ENCODE data around the gene CRLF2.
A peak's percentile ranks its signal among the peaks of the same experiment; 100 is the strongest.
"Not testable (repeated sequence)": the region's sequence is repeated elsewhere in the genome, so short reads cannot be mapped to it uniquely, and the experiment has no call there.

Gene CRLF2

GRCh38 chrX:1212532-1212931, at the start of gene CRLF2:
Gene CRLF2, minus strand, starts transcription at chrX:1212649. Its CDS starts 15 bp downstream, at chrX:1212634.
- no peak for DNase-seq

- not testable (repeated sequence) for DNase-seq
Measured at GRCh38 chrX:1261771-1262170, 49.3 kb upstream of the CRLF2 start.

GRCh38 chrX:1261285-1261684, 48.8 kb upstream of the CRLF2 start:
- DNase-seq = no peak

- no peak for DNase-seq
Measured at GRCh38 chrX:1252861-1253260, 40.4 kb upstream of the CRLF2 start.

DNA sequence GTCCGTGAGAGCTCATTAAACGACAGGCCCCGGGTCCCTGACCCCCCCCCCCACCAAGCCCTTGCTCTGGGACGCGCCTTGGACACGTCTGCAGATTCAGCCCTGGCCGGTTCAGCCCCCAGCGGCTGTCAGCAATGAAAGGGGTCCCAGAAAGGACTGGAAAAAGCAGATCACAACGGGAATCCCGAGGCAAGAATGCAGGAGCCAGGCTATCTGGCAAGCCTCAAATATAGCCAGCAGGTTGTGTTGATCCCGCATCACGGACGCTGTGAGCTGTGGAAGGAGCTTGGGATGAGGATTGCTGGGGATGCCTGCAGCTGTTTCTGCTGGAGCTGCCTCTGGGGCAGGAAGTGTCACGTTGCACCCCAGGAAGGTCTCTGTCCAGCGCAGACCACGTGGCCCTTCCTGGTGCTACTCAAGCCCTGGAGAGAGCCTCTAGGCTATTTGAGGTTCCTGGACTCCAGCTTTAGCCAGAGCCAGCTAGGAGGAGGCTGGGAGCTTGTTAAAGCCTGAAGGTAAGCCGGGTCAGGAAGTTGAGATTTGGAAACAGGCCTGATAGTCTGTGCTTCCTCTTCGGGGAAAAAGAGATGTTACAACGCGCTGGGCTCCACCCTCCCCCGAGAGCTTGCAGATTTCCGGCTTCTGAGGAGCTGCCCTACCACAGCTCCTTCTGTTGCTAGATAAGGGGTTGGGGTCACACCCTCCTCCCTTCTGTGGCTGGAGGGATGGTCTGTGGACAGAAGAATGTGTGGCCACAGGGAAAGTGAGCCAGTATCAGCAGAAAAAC, 36.8 kb upstream of the CRLF2 start:
- DNase-seq = no peak

DNA sequence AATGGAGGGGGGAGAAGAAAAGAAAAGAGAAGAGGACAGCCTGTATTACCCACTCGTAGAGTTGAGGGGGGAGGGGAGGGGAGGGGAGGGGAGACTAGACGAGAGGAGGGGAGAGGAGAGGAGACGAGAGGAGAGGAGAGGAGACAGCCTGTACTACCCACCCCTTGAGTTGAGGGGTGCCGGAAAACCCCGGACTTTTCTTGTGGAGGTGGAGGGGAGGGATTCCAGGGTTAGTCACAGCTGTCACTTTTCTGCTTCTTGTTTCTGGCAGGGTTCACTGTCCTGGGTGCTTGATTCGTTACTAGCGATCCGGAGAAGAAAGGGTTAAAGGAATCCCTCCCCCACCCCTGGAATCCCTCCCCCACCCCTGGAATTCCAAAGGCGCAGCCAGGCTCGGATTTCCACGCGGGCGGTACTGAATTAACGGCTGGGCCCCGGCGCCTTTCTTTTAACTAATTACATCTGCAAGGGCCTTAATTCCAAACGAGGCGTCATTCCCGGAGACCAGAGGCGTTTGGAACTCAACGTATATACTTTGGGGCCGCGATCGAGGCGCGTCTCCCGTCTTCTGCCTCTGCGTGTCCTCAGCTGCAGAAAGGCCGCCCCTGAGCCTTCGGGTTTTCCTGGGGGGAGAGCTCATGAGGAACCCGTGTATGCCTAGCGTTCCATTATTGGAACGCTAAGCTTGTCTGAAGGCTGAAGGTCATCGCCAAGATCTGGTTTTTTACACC, 36.0 kb upstream of the CRLF2 start:
- no peak for DNase-seq

GRCh38 chrX:1246816-1247215, 34.4 kb upstream of the CRLF2 start:
- DNase-seq = peak; percentile 33

- DNase-seq = no peak
Measured at GRCh38 chrX:1244164-1245076, 32.0 kb upstream of the CRLF2 start.

DNA sequence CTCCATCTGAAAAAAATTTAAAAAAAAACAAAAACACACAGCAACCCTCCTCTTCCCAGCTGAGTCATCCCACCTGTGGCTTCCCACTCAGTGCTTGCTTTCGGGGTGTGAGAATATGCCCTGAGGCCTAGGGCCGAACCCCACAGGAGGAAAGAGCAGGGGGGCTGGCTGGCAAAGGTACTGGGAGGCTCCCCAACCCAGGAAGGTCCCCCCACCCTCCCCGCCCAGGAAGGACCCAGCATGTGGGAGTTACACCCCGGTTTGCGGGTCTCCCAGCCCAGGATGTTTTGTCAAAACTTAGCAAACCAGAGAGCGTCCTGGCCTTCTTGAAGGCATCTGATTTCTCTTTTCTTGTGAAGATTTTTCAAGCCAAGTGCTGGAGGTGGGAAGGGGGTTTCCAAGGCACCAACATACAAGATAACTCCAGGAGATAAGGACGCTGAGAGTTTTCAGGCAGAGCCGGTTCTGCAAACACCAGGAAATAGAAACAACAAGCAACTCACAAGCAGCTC, 30.5 kb upstream of the CRLF2 start:
- DNase-seq = no peak

- not testable (repeated sequence) for DNase-seq
Measured at GRCh38 chrX:1240551-1240950, 28.1 kb upstream of the CRLF2 start.

- DNase-seq = no peak
Measured at GRCh38 chrX:1239681-1240142, 27.3 kb upstream of the CRLF2 start.

GRCh38 chrX:1231850-1232465, 19.5 kb upstream of the CRLF2 start:
- DNase-seq = no peak

DNA sequence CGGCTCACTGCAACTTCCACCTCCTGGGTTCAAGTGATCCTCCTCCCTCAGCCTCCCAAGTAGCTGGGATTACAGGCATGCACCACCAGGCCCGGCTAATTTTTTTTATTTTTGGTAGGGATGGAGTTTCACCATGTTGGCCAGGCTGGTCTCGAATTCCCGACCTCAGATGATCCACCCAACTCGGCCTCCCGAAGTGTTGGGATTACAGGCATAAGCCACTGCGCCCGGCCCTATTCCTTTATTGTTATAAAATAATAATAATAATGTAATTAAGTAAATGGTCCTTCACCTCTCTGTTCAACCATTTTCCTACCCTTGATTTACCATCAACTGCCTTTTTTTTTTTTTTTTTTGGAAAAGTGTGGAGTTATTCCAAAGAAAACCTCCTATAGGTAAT, 15.7 kb upstream of the CRLF2 start:
- not testable (repeated sequence) for DNase-seq

- DNase-seq = no peak
Measured at GRCh38 chrX:1226249-1226648, 13.8 kb upstream of the CRLF2 start.

DNA sequence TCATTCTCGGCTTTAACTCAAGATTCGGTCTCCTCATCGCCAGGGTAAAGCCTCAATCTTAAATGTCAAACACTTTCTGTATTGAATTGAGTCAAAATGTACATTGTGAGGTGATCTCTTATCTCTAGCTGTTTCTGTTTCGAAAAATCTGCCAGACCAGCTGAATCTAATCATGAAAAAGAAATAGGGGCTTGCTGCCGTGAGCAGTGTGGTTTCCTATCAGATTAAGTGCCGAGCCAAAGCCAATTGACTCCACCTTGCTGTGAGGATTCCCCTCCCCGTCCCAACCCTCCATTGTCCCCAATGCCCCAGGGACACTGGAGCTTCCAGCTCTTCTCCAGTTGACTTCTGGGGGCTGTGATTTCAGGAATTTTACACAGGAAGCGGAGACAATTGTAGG, 12.5 kb upstream of the CRLF2 start:
- no peak for DNase-seq

GRCh38 chrX:1223242-1223600, 10.8 kb upstream of the CRLF2 start:
- no peak for DNase-seq

GRCh38 chrX:1222531-1223241, 10.2 kb upstream of the CRLF2 start:
- DNase-seq = no peak

DNA sequence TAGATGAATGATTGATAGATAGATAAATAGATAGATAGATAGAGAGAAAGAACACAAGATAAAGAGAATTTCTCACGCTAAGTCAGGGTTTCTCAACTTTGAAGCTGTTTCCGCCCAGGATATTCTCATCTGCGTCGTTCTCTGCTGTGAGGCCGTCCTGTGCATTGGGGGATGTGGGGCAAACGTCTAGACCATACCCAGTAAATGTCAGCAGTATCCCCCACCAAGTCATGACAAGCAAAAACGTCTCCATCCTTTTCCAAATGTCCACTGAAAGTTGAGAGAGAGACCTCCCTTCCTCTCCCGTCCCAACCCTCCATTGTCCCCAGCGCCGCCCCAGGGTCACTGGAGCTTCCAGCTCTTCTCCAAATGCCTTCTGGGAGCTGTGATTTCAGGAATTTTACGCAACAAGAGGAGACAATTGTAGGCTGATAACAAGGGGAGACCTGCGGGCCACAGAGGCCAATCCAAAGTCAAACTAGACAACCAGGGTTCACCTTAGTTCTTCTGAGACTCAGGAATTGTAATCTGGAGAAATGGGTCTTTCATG, 8.9 kb upstream of the CRLF2 start:
- DNase-seq = no peak

- DNase-seq = no peak
Measured at GRCh38 chrX:1218286-1218685, 5.8 kb upstream of the CRLF2 start.

- no peak for DNase-seq
Measured at GRCh38 chrX:1215123-1215823, 2.8 kb upstream of the CRLF2 start.

DNA sequence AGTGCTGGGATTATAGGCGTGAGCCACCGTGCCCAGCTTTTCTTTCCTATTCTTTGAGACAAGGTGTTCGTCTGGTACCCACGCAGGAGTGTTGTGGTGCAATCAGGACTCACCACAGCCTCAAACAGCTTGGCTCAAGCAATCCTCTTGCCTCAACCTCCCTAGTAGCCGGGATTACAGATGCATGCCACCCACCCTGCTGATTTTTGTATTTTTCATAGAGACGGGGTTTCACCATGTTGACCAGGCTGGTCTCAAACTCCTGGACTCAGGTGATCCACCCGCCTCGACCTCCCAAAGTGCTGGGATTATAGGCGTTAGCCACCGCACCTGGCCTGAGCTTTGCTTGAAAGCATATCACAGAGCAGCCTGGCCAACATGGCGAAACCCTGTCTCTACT, 1.5 kb upstream of the CRLF2 start:
- DNase-seq = no peak
